NCI-H82 treated with DMSO at 0.1 percent for 48 hours (cell line): ENCODE data around the gene CCDC192.
"Not testable (repeated sequence)": the region's sequence is repeated elsewhere in the genome, so short reads cannot be mapped to it uniquely, and the experiment has no call there.

Experiments used
- DNase-seq: peaks from one replicate; lab custom pipeline; 2025; ENCODE audit not compliant: unreplicated experiment; lab: John Stamatoyannopoulos, UW

CCDC192 gene

GRCh38 chr5:127839496-127840197, 136.5 kb downstream of the CCDC192 start:
- no peak for DNase-seq

DNA sequence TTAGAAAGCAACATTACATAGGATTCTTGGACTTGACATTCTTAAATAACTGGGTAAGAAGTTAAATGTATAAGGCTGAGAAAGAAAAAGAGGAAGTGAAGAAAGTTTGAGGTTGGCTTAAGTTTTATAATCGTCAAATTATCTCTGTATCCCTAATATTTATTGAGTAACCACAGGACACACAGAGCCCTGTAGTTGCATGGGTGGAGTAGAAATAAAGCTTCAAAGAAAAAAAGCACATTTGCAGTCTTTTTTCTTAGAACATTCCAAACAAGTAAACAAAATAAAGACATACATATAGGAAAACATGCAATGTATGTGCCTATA, 137.0 kb downstream of the CCDC192 start:
- no peak for DNase-seq

DNA sequence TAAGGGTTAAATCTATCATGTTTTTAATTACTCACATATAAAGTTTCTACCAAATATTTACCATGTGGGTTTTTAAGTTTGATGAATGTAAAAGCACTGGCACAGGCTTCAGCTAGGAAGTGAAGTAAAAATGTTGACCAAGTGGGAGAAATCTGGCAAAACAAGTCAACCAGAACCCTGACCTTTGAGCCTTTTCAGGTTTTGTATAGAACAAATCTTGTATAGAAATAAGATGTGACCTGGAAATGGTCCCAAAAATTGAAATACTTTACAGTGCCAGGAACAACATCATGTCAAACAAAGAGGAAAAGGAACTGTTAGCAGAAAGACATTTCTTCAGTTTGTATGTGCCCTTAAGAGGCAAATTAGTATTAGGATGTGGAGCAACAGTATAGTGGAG, 137.6 kb downstream of the CCDC192 start:
- DNase-seq = no peak

DNA sequence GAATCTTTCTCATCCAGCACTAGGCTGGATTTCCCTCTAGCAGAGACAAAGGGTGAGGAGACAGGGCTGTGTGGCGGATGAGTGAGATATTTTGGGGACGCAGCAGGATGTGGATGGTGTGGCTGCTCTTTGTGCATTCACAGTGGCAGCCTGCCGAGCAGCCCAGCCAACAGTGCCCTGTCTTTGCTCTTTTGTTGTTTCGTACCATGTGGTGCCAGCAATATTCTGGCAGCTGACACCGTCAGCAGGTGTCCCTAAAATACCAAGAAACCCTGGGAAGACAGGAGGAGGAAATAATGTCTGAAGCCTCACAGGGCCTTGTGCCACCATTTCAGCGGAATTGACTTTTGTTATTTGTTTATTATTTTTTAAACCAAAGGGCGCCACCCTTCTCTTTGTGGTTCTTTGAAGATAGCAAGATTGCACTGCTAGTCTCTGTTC, 141.4 kb downstream of the CCDC192 start:
- DNase-seq = no peak

- no peak for DNase-seq
These were observed 143.7 kb downstream of the CCDC192 start for GRCh38 chr5:127846884-127847283.

DNA sequence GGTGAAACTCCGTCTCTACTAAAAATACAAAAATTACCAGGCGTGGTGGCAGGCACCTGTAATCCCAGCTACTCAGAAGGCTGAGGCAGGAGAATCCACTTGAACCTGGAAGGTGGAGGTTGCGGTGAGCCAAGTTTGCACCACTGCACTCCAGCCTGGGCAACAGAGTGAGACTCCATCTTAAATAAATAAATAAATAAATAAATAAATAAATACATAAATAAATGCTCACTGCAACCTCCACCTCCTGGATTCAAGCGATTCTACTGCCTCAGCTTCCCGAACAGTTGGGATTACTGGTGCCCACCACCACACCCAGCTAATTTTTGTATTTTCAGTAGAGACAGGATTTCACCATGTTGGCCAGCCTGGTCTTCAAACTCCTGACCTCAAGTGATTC, 144.4 kb downstream of the CCDC192 start:
- not testable (repeated sequence) for DNase-seq

DNA sequence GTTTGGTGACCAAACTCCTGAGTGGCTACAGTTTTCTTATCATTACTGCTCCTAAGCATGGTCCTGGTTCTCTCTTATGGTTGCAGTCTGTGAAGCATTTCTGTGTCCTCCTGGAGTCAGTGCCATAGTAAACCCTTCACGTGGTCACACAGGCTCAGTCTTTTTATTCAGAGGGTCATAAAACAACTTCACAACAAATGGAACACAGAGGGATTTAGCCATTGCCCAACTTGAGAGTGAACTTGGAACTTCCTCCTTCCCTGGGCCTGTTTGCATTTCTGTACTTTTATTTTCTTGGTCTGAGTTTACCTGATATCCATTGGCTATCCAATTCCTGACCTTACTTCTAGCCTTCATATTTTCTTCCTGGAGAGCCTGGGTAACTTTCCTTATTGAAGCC, 144.9 kb downstream of the CCDC192 start:
- no peak for DNase-seq

DNA sequence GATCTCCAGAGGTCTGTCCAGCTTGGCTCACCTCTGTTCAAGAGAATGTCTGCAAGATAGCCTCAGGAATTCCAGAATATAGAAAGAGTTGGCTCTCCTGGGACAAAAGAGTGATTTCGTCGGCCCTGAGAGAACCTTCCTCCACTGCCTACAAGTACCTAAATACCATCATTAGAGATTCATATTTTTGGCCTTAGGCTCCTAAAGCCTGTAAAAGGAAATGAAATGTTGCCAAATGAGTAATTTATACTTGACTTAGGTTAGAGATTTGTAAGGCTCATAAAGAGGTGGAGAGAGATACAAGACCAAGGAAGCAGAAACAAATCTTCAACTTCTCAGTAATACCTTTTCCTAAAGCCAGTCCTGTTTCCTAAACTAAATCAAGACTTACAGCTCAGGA, 146.2 kb downstream of the CCDC192 start:
- DNase-seq = no peak

- DNase-seq = peak; percentile 78
These were observed 146.7 kb downstream of the CCDC192 start for GRCh38 chr5:127849891-127850290.

- no peak for DNase-seq
These were observed 148.8 kb downstream of the CCDC192 start for GRCh38 chr5:127851964-127852363.

DNA sequence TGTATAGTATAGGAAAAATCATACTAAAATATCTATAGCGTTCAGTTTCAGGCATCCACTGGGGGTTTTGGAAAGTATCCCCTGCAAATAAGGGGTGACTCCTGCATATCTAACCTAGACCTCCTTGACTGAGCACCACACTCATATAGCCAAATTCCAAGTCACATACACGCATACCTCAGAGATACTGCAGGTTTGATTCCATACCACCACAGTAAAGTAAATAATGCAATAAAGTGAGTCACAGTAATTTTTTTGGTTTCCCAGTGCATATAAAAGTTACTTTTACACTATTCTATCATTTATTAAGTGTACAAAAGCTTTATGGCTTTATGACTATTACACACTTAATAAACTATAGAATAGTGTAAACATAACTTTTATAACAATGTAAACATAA, 151.3 kb downstream of the CCDC192 start:
- DNase-seq = no peak

DNA sequence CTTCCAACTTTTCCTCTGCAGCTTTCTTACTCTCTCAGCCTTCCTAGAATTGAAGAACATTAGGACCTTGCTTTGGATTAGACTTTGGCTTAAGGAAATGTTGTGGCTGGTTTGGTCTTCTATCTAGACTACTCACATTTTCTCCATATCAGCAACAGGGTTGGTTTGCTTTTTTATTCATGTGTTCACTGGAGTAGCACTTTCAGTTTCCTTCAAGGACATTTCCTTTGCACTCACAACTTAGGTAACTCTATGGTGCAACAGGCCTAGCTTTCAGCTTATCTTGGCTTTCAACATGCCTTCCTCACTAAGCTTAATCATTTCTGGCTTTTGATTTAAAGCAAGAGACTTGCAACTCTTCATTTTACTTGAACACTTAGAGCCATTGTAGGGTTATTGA, 153.1 kb downstream of the CCDC192 start:
- no peak for DNase-seq

DNA sequence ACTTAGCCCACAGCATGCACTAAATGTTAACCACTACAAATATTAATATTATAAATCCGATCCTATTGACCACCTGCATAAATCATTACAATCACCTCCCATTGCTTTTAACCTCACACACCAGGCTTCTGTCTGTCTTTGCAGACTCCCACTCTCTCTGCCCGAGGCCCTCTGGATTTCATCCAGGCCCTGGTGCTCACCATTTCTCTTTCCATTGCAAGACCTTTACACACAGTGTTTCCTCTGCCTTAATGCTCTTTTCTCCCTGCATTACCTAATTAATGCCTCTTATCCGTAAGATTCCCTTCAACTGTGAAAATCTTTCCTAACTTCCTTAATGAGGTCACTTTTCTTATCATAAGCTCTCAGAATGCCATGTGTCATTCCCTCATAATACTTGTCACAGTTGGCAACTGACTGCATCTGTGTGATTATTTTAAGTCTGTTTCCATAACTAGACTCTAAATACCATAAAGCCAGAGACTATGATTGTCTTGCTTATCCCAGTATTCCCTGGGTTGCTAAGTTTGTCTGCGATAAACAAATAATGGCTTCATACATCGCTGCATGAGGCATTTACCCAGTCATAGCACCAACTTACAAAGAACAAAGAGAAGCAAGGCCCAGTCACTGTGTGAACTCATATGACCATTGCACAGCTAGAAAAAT, 155.1 kb downstream of the CCDC192 start:
- peak; percentile 60 for DNase-seq

GRCh38 chr5:127860291-127860690, 157.1 kb downstream of the CCDC192 start:
- DNase-seq = no peak

GRCh38 chr5:127863161-127863560, 160.0 kb downstream of the CCDC192 start:
- DNase-seq = no peak

DNA sequence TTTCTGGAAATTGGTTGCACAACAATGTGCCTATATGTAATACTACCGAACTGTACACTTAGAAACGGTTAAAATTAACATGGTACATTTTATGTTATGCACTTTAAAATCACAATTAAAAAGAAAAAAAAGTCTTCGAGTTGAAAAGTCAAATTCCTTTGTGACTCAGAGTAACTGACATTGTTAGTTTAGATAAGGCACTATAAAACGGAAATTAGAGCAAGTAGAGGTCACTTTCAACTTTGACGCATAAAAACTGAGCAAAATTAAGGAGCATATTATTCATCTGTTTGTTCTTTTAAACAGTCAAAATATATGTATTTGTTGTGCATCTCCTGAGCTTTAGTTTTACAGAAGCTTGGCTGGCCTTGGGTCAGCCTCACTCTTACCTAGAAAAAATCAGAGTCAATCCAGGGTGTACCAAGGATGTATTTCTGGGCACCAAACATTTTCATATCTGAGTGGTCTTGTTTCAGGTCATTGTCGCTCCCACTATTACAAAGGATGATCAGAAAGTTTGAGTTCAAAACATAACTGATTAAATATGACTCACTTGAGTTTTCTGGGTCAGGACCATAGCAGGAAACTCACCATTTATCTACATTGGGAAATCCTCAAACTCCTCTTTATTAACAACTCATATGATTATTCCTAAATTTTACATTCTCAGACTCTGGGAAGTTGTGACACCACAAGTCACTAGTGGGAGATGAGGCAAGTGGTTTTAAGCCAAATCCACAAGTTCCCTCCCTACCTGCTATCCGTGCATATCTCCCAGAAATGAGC, 160.6 kb downstream of the CCDC192 start:
- DNase-seq = no peak

DNA sequence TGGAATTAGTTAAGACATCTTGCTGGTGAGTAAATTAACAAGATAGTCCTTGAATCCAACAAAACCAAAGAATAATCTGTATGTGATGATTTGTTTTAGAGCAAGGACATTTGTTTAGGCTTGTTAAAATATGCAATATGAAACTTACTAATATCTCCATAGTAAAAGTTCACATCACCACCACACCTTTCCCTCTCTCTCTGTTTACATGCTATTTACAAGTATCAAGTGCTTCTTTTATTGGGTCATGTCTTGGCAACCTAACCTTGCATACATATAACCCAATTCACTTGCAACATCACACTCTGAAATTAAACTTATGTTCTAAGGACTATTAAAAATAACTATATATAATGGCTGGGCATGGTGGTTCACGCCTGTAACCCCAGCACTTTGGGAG, 161.3 kb downstream of the CCDC192 start:
- no peak for DNase-seq

GRCh38 chr5:127865273-127865672, 162.1 kb downstream of the CCDC192 start:
- DNase-seq = no peak

GRCh38 chr5:127867022-127867783, 164.0 kb downstream of the CCDC192 start:
- no peak for DNase-seq

- no peak for DNase-seq
These were observed 167.7 kb downstream of the CCDC192 start for GRCh38 chr5:127870914-127871313.

GRCh38 chr5:127871503-127872153, 168.4 kb downstream of the CCDC192 start:
- no peak for DNase-seq
